ENCODE data around the gene RNF13.

Gene RNF13

GRCh38 chr3:149998946-149999345, 185.9 kb downstream of the RNF13 start:
- DNase-seq (ENCODE audit: low read depth): no peak

DNA sequence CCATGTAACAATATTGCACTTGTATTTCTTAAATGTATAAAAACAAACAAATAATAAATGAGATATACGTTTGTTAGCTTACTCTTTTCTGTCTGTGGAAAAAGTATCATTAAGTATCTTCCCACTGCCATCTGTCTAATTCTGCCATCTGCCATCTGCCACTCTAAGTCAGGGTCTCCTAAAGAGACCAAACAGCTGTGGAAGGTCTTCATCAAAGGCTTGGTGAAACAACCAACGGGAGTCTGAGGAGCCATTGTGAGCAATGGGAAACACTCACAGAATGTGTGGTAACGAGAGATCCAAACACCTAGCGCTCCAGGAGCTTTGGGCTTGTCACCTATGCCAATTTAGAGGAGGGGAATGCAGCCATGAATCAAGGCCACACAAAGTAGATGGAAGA, 186.4 kb downstream of the RNF13 start:
- DNase-seq (ENCODE audit: low read depth): no peak

GRCh38 chr3:150000641-150001040, 187.6 kb downstream of the RNF13 start:
- DNase-seq (ENCODE audit: low read depth): no peak

GRCh38 chr3:150005243-150006112, 192.5 kb downstream of the RNF13 start:
- DNase-seq (ENCODE audit: low read depth): peak; percentile 80

DNA sequence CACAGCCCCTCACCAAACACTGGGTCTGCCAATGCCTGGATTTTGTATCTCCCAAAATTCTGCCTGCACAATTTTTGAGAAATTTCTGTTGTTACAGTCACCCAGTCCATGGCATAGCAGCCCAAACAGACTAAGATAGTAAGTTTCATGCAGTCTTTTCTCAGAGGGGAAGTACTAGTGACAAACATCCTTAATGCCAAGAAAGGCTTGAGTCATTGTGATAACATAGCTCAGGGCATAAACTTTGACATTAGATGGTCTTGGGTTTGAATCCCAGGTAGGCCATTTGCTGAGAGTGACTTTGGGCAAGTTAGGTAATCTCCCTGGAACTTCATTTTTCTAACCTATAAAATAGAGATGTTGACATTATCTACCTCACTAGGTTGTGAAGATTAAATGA, 193.8 kb downstream of the RNF13 start:
- no peak for DNase-seq (ENCODE audit: low read depth)
